ENCODE data around the gene C12orf43. TPM values are rescaled to one million over a fixed set of nuclear protein-coding genes. Genes with fewer than 3 reads are reported as not detected.

C12orf43 gene
- total and polyA plus RNA-seq, 2 donors (not counting 1 experiment from before 2014, with no cell fraction given): 6.7 to 18.9 TPM

DNA sequence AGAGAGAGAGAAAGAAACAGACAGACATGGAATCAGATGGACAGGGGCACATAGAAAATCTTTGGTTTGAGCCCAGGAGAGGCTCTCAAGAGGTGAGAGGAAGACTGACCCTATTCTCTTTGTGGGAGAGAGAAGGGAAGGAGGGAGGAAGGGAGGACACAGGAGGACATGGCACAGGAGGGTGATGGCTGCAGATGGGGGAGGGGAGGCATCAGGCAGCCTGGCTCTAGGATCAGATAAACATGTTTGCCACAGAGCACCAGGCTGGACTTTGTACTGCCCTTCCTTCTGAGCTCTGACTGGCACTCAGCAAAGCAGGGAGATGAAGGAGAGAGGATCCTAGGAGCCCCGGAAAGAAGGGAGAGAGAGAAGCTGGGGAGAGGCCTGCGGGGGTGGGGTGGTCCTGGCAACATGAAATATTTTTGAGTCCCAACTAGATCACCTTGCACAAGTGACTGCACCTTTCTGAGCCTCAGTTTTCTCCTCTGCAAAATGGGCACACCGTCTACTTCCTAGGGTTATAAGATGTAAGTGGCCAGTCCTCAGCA is 31.9 kb downstream of the C12orf43 start:
- no peaks in the 10 kb centered on the region for H3K79me2 ChIP-seq (ENCODE audit: control insufficient read depth, insufficient read depth, low read length)
- H3K27ac ChIP-seq (ENCODE audit: low read length in 2 of 2): no peak overlapping the region
- DNase-seq (no peak), ATAC-seq (ENCODE audit: low read depth) (no peak)
- ChIA-PET CTCF (interaction anchor here (0.6 to 0.9 kb wide), 3 partner anchors 13 to 1357 kb away, joined by 3 to 4 read pairs (median 3); no protein-coding TSS in a partner anchor), POLR2A (no interaction called here)
- no peaks in the 10 kb centered on the region for H3K27me3 ChIP-seq (replicated peaks in 1 of 4; ENCODE audit: control extremely low read depth in 1 of 4, control insufficient read depth in 3 of 4, insufficient read depth in 4 of 4, low read length in 3 of 4)
- WGBS (ENCODE audit: insufficient coverage): 100% methylated on average over 2 of the region's 3 CpGs
- H3K9me3 ChIP-seq (ENCODE audit: control extremely low read depth in 1 of 3, control insufficient read depth in 2 of 3, insufficient read depth in 1 of 3, low read length in 2 of 3): no peaks in the 10 kb centered on the region
- H4K20me1 ChIP-seq (ENCODE audit: control insufficient read depth, insufficient read depth, low read length, poor library complexity, severe bottlenecking): no peaks in the 10 kb centered on the region
- no peak overlapping the region for H3K4me2 ChIP-seq (replicated peaks; ENCODE audit: low read depth, low read length, poor library complexity, severe bottlenecking)
- H3K27ac Mint-ChIP-seq: no peak overlapping the region
- no peaks in the 10 kb centered on the region for H3K27me3 Mint-ChIP-seq
- intact Hi-C loops (cut with micrococcal nuclease): no loop called here
- H3K4me1 Mint-ChIP-seq: no peaks in the 10 kb centered on the region
- no peak for TF ChIP-seq CTCF (IDR thresholded peaks at IDR 0.05)
- TF ChIP-seq EZH2 (IDR thresholded peaks at IDR 0.05; ENCODE audit: borderline replicate concordance, insufficient read depth, low read depth, low read length, poor library complexity, severe bottlenecking): no peak
- no peaks in the 10 kb centered on the region for H3K4me1 ChIP-seq (ENCODE audit: control insufficient read depth in 2 of 2, insufficient read depth in 2 of 2, low read length in 2 of 2)
- H2AFZ ChIP-seq (ENCODE audit: insufficient read depth, low read depth, low read length, poor library complexity, severe bottlenecking): no peak overlapping the region
- no peak overlapping the region for H3K4me3 ChIP-seq (ENCODE audit: control extremely low read depth in 1 of 5, extremely low read depth in 1 of 5, insufficient read depth in 1 of 5, low read depth in 2 of 5, low read length in 4 of 5)
- H3K4me3 Mint-ChIP-seq: no peak overlapping the region
- no peaks in the 10 kb centered on the region for H3K36me3 ChIP-seq (replicated peaks in 1 of 2; ENCODE audit: control extremely low read depth in 1 of 2, control insufficient read depth in 1 of 2, extremely low read depth in 1 of 2, insufficient read depth in 2 of 2, low read length in 1 of 2)
- H3K9ac ChIP-seq (ENCODE audit: low read length): no peak overlapping the region
- H3K9me3 Mint-ChIP-seq (ENCODE audit: insufficient read depth): peaks cover 3% of the 10 kb centered on the region

GRCh38 chr12:120983759-120984158 is 32.5 kb downstream of the C12orf43 start:
- H3K4me1 ChIP-seq (ENCODE audit: control insufficient read depth in 2 of 2, insufficient read depth in 2 of 2, low read length in 2 of 2): no peaks in the 10 kb centered on the region
- TF ChIP-seq CTCF (IDR thresholded peaks at IDR 0.05) (no peak), EZH2 (IDR thresholded peaks at IDR 0.05; ENCODE audit: borderline replicate concordance, insufficient read depth, low read depth, low read length, poor library complexity, severe bottlenecking) (no peak)
- ATAC-seq (ENCODE audit: low read depth): no peak
- no peak overlapping the region for H3K9ac ChIP-seq (ENCODE audit: low read length)
- no peak for DNase-seq
- no peak overlapping the region for H3K27ac Mint-ChIP-seq
- H3K27me3 ChIP-seq (replicated peaks in 1 of 4; ENCODE audit: control extremely low read depth in 1 of 4, control insufficient read depth in 3 of 4, insufficient read depth in 4 of 4, low read length in 3 of 4): no peaks in the 10 kb centered on the region
- 92% methylated on average over 4 of the region's 4 CpGs for WGBS (ENCODE audit: insufficient coverage)
- ChIA-PET CTCF (interaction anchor here (0.6 to 0.8 kb wide), 2 partner anchors 12 to 241 kb away, joined by 3 read pairs; no protein-coding TSS in a partner anchor), POLR2A (no interaction called here)
- no peak overlapping the region for H3K27ac ChIP-seq (ENCODE audit: low read length in 2 of 2)
- intact Hi-C loops (cut with micrococcal nuclease): no loop called here
- no peaks in the 10 kb centered on the region for H3K79me2 ChIP-seq (ENCODE audit: control insufficient read depth, insufficient read depth, low read length)
- peaks cover 3% of the 10 kb centered on the region for H3K9me3 Mint-ChIP-seq (ENCODE audit: insufficient read depth)
- H3K4me3 ChIP-seq (ENCODE audit: control extremely low read depth in 1 of 5, extremely low read depth in 1 of 5, insufficient read depth in 1 of 5, low read depth in 2 of 5, low read length in 4 of 5): no peak overlapping the region
- H4K20me1 ChIP-seq (ENCODE audit: control insufficient read depth, insufficient read depth, low read length, poor library complexity, severe bottlenecking): no peaks in the 10 kb centered on the region
- H3K4me3 Mint-ChIP-seq: no peak overlapping the region
- H3K4me2 ChIP-seq (replicated peaks; ENCODE audit: low read depth, low read length, poor library complexity, severe bottlenecking): no peak overlapping the region
- H3K36me3 ChIP-seq (replicated peaks in 1 of 2; ENCODE audit: control extremely low read depth in 1 of 2, control insufficient read depth in 1 of 2, extremely low read depth in 1 of 2, insufficient read depth in 2 of 2, low read length in 1 of 2): no peaks in the 10 kb centered on the region
- H3K9me3 ChIP-seq (ENCODE audit: control extremely low read depth in 1 of 3, control insufficient read depth in 2 of 3, insufficient read depth in 1 of 3, low read length in 2 of 3): no peaks in the 10 kb centered on the region
- H3K4me1 Mint-ChIP-seq: no peaks in the 10 kb centered on the region
- H2AFZ ChIP-seq (ENCODE audit: insufficient read depth, low read depth, low read length, poor library complexity, severe bottlenecking): no peak overlapping the region
- no peaks in the 10 kb centered on the region for H3K27me3 Mint-ChIP-seq
